ENCODE results near the gene KRT17.
"Not testable (repeated sequence)": the region's sequence is repeated elsewhere in the genome, so short reads cannot be mapped to it uniquely, and the experiment has no call there.

KRT17 gene

GRCh38 chr17:41619036-41619926 lies 5.1 kb downstream of the KRT17 start:
- no peak for DNase-seq

GRCh38 chr17:41618341-41619035 lies 5.9 kb downstream of the KRT17 start:
- no peak for DNase-seq

DNA sequence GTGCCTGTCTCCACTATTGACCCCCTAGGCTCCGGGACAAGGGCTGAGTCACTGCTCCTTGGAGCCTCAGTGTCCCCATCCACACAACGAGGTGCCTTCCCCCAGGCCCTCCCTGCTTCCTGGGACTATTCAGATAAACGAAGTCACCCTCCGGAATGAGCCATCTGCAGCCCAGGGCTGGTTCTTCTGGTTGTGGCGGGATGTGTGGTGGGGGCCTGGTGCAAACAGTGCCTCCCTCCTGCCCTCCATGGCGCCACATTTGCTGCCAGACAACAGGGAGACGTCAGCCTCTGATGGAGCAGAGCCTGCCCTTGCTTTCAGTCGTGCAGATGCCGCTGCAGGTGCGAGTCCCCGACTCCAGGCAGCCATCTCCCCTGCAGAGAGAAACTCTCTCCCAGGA lies 6.7 kb downstream of the KRT17 start:
- no peak for DNase-seq

- DNase-seq = no peak
These were observed 7.2 kb downstream of the KRT17 start for GRCh38 chr17:41617136-41617535.

GRCh38 chr17:41616486-41616885 lies 7.9 kb downstream of the KRT17 start:
- not testable (repeated sequence) for DNase-seq

- no peak for DNase-seq
These were observed 8.9 kb downstream of the KRT17 start for GRCh38 chr17:41615454-41615853.

- not testable (repeated sequence) for DNase-seq
These were observed 9.6 kb downstream of the KRT17 start for GRCh38 chr17:41614767-41615166.

GRCh38 chr17:41614098-41614497 lies 10.3 kb downstream of the KRT17 start:
- no peak for DNase-seq

DNA sequence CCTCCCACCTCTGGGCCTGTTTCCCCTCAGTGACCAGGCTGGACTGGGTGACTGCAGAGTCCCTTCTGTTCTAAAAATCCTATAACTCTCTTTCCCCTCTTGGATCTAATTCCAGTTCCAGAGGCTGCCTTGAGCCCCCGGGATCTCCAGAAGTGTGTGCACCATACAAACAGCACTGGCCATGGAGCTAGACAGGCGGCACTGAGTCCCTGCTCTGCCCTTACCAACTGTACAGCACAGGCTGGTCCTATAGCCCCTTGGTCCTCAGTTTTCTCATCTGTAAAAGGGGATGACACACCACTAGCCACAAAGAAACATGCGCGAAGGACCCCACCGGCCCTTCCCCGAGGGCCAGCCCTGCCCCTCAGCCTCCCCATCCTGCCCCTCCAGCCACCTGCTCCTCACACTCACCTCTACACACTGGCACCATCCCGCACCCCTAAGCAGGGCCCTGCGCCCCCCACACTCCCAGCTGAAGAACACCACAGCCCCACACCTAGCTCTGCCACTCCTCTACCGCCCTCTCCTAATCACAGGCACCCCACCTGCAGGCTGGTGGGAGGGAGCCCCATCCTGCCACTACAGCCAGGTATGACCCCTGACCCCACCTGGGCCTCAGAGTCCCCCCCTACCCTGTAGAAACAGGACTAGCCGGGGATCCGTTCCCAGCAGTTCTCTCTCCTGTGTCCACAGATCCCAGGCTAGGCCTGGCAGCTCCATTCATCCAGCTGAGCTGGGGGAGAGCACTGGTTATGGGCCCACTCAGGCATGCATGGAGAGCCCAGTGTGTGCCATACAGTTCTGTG lies 10.9 kb downstream of the KRT17 start:
- no peak for DNase-seq

DNA sequence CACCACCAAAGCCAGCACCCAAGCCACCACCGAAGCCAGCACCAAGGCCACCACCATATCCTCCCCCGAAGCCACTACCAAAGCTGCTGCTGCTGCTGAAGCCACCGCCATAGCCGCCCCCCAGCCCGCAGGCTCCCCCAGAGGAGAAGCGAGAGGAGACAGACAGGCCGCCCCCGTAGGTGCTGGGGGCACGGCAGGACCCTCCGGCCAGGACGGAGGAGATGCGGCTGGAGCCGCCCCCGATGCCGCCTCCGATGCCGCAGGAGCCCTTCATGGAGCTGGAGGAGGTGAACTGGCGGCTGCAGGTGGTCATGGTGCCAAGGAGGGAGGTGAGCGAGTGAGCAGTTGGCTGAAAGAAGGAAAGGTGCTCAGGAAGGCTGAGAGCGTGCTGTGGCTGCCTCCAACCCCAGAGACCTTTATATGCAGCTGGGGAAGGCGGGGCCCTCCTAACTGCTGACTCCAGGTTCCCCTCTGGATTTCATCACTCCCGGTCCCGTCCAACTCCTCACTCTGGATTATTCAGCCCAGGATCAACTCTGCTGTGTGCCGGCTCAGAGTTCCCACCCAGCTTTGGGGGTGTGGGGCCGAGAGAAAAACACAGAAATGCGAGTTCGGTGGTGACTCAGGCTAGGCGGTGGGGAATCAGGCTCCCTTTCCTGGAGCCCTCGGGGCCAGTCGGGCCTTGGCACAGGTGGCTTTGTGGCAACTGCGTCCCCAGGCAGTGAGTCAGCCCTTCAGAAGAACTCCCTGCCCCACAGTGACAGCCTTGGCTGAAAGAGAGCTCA lies 11.8 kb downstream of the KRT17 start, which contains the start of gene KRT16:
KRT16 (minus strand) TSS at position 392 of the 785 bp plus-strand sequence; CDS start at position 313, 79 bp downstream.
- not testable (repeated sequence) for DNase-seq

GRCh38 chr17:41610965-41611640 lies 13.3 kb downstream of the KRT17 start:
- DNase-seq = no peak

DNA sequence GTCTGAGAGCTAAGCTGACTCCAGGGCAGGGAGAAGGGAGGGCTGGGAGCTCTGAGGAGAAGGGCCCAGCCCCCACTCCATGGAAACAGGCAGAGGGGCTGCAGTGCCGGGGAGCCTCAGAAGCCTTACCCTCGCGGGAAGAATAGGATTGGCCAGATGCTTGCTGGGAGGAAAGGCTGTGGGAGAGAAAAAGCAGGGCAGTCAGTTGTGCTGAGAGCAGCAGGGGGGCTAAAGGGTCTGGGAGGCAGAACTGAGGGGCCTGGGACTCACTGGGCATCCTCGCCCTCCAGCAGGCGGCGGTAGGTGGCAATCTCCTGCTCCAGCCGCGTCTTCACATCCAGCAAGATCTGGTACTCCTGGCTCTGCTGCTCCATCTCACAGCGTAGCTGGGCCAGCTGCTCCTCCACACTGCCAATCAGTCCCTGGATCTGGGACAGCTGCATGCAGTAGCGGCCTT lies 14.3 kb downstream of the KRT17 start:
- not testable (repeated sequence) for DNase-seq

- not testable (repeated sequence) for DNase-seq
These were observed 17.4 kb downstream of the KRT17 start for GRCh38 chr17:41606930-41607329.

DNA sequence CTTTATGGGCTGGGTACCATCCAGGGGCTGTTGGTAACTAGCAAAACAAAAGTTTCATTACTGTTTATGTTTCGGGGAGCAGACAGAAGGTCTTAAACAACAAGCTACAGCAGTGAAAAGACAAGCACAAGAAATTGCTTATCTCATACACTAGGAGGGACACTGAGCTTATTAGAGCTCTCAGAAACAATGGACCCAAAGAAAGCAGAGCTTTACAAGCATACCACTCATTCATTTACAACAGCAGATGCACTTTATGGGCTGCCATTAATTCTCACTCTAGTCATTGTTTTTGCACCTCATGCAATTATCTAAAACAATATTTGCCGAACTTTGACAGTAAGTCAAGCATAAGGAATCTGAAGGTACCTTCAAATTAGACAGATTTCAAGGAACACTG lies 21.9 kb downstream of the KRT17 start:
- DNase-seq = no peak

GRCh38 chr17:41600318-41600717 lies 24.1 kb downstream of the KRT17 start:
- DNase-seq = no peak

GRCh38 chr17:41599680-41600079 lies 24.7 kb downstream of the KRT17 start:
- no peak for DNase-seq

DNA sequence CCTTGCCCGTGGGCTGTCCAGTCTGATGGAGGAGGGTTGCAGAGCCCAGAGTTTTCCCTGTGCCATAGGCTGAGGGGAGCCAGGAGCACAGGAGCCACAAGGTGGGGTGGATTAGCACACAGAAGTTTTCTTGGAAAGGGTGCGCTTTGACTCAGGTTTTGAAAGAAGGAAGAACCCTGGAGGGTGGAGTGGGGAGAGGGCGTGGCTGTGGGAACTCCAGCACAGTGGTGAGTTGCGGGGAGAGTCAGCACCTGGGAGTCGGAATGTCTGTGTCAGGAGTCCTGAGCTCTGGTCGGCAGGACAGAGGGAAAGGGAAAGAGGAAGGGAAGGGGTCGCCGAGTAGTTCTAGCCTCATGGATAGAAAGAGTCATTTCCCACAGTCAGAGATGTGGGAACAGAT lies 28.8 kb downstream of the KRT17 start:
- DNase-seq = no peak

DNA sequence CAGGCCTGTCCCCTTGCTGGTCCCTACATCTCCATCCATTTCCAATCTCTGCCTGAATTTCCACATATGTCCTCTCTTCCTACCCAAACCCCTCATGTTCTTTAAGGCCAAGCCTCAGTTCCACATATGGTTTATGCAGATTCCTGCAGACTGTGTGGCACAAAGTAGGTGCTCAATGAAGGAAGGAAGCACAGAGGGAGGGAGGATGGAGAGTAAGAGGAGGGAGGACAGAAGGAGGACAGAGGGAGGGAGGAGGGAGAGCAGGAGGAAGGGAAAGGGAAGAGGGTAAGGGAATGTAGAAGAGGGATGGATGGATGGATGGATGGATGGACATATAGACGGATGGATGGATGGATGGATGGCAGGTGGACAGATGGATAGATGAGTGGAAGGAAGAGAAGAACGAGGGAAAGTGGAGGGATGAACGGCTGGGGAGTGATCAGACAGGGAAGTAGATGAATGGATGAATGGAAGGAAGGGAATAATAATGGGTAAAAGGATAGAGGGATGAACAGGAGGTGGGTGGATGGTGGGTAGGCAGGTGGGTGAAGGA lies 29.9 kb downstream of the KRT17 start:
- no peak for DNase-seq

DNA sequence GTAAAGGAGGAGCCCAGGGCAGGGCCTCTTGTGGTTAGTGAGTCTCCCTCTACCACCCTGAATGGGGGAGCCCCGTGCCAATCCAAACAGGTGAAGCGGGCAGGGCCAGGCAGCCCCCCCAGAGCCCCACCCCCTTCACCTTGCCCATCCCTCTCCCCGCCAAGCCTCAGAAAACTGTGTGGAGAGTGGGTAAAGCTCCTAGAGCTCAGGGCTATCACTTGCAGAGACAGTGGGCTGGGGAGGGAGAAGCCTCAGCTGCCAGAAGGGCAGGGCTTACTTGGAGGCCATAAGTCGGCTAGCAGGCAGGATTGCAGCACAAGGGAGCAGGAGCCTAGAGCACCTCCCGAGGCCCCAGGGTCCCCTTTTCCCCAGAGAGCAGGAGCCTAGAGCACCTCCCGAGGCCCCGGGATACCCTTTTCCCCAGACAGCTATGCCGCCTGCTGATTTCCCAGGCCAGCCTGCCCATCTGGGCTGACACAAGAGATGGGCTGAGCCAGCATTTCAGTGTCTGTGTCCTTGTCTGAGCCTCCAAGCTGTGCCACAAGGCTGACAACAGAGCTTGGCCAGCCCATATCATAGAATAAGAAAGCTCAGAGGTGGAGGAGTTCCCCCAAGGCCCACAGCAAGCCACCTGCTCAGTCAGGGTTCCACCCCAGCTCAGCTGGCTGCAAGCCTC lies 30.9 kb downstream of the KRT17 start:
- DNase-seq = no peak

DNA sequence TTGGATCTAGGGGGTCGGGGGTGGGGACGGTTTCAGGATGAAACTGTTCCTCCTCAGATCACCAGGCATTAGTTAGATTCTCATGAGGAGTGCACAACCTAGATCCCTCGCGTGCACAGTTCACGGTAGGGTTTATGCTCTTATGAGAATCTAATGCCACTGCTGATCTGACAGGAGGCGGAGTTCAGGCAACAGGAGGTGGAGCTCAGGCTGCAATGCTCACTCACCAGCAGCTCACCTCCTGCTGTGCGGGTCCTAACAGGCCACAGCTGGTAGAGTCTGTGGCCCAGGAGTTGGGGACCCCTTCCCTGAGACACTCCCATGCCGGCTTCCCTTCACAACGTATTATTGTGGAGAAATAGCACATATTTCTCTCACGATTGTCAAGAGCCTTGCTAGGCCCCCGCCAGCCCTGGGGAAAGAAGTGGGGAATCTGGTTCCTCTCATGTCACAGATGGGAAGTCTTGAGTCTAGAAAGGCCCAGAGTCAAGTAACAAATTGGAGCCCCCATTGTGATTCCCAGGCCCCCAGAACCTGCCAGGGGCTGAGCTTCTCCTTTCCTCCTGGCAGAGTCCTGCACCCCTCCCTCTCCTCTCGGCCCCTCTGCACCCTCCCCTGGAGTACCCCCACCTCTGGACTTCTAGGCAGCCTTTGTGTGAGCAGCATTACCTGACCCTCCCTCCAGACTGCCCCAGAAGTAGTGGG lies 31.6 kb downstream of the KRT17 start:
- no peak for DNase-seq

Measured in CD4-positive, alpha-beta T cell treated with Interleukin-17A for 1 hour (primary cell).